Measurements from ENCODE around the gene DMXL1. TPM values are rescaled to one million over a fixed set of nuclear protein-coding genes. Genes with fewer than 3 reads are reported as not detected.

Gene DMXL1
- total and polyA plus RNA-seq, 8 donors = 9.9 to 30.5 (median 23.5) TPM

DNA sequence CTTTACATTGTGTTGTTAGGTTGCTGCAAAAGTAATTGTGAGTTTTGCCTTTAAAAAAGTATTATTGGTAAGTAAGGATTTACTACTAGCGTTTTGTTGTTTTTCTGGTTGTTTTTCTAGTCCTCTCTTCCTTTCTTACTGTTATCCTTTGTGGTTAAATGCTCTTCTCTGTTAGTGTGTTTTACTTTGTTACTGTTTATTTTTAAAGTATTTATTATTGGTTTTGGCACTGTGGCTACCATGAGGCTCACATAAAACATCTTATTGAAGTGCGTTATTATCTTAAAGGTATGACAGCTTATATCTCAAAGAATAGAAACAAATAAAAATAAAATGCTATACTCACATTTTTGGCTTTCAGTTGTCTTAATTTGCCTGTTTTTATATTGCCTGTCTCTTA, 17.6 kb downstream of the DMXL1 start:
- intact Hi-C loops (cut with DNase I) = no loop called here
- Histone ChIP-seq H3K27me3 (no peaks in the 10 kb centered on the region), H3K27ac (no peak overlapping the region), H3K4me3 (no peak overlapping the region), H3K9me3 (no peaks in the 10 kb centered on the region), H3K4me1 (peaks cover 0 to 6% (median 0%) of the 10 kb centered on the region in 3 donors), H3K36me3 (no peaks in the 10 kb centered on the region)
- no peak for TF ChIP-seq CTCF (IDR thresholded peaks at IDR 0.05)
- DNase-seq (no peak), ATAC-seq (no peak), FAIRE-seq (no peak)
- WGBS, 2 donors = 34 to 46% methylated on average over 2 of the region's 2 CpGs

GRCh38 chr5:119095611-119096010, 24.7 kb downstream of the DMXL1 start:
- H3K27me3 ChIP-seq = no peaks in the 10 kb centered on the region
- ATAC-seq = no peak
- DNase-seq = no peak
- H3K4me3 ChIP-seq = no peak overlapping the region
- intact Hi-C loops (cut with DNase I) = no loop called here
- H3K9me3 ChIP-seq = no peaks in the 10 kb centered on the region
- no peak for TF ChIP-seq CTCF (IDR thresholded peaks at IDR 0.05)
- FAIRE-seq = no peak
- no peaks in the 10 kb centered on the region for H3K4me1 ChIP-seq
- no peak overlapping the region for H3K27ac ChIP-seq
- H3K36me3 ChIP-seq = no peaks in the 10 kb centered on the region

DNA sequence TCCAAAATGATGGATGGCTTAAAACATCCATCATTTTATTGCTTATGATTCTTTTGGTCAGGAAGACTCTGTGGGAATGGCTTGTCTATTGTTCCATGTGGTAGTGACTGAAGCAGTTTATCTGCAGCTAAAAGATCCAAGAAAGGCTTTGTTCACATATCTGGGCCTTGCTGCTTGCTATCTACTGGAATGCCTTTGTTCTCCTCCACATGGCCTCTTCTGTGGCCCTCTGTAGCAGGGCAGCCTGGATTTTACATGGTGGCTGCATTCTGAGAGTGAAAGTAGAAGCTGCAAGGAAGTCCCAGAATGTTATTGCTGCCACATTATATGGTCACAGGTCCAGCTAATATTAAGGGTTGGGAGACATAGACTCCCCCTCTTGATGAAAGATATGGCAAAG, 35.1 kb downstream of the DMXL1 start:
- Histone ChIP-seq H3K36me3 (peaks cover 0 to 6% (median 0%) of the 10 kb centered on the region in 3 donors), H3K27me3 (no peaks in the 10 kb centered on the region), H3K9me3 (no peaks in the 10 kb centered on the region), H3K4me3 (no peak overlapping the region), H3K4me1 (no peaks in the 10 kb centered on the region), H3K27ac (no peak overlapping the region)
- ATAC-seq = no peak
- no peak for FAIRE-seq
- intact Hi-C loops (cut with DNase I) = no loop called here
- TF ChIP-seq CTCF (IDR thresholded peaks at IDR 0.05) = no peak
- DNase-seq = no peak

DNA sequence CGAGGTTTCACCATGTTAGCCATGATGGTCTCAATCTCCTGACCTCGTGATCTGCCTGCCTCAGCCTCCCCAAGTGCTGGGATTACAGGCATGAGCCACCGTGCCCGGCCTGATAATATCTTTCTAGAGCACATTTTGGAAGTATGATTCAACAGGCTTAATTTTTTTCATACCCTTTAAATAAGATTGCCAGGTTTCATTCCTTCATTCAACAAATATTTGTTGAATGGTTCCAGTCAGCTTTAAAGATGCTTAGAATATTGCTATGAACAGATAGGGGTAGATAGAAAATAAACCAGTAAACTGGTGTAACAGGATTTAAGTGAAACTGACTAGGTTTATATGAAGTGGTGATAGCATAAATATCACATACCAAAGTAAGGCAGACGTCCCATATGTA, 41.3 kb downstream of the DMXL1 start:
- peaks cover 1 to 13% (median 4%) of the 10 kb centered on the region in 3 donors for H3K36me3 ChIP-seq

DNA sequence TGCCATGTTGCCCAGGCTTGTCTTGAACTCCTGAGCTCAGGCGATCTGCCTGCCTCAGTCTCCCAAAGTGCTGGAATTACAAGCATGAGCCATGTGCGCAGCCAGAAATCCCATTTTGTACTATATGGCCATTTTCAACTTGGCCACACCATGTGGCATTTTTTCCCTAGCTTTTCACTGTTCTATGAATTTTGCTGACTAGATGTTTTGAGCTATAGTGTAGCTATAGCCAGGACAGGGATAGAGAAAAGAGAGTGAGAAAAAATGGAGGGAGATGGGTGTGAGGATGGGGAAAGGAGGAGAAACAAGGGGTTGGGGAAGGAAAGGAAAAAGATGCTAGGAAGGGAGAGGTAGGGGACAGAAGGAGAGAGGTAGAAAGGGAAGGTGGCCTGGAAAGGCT, 46.4 kb downstream of the DMXL1 start:
- Histone ChIP-seq H3K27ac (no peak overlapping the region), H3K9me3 (no peaks in the 10 kb centered on the region), H3K36me3 (peaks cover 2 to 7% (median 4%) of the 10 kb centered on the region in 3 donors), H3K4me3 (no peak overlapping the region), H3K4me1 (no peaks in the 10 kb centered on the region), H3K27me3 (no peaks in the 10 kb centered on the region)
- FAIRE-seq (no peak), ATAC-seq (no peak), DNase-seq (no peak)
- no peak for TF ChIP-seq CTCF (IDR thresholded peaks at IDR 0.05)
- 98 to 99% methylated on average over 2 of the region's 2 CpGs for WGBS, 2 donors
- intact Hi-C loops (cut with DNase I) = no loop called here

More for the DNA sequence above, 41.3 kb downstream of the DMXL1 start:
- TF ChIP-seq CTCF (IDR thresholded peaks at IDR 0.05) = no peak
- intact Hi-C loops (cut with DNase I) = no loop called here
- ATAC-seq (no peak), DNase-seq (no peak), FAIRE-seq (no peak)
- Histone ChIP-seq H3K4me3 (no peak overlapping the region), H3K9me3 (no peaks in the 10 kb centered on the region), H3K27me3 (no peaks in the 10 kb centered on the region), H3K27ac (no peak overlapping the region), H3K4me1 (no peaks in the 10 kb centered on the region)
- 92 to 94% methylated on average over 5 of the region's 5 CpGs for WGBS, 2 donors
